Breast epithelium (tissue), 3 donors: ENCODE results near the gene SKOR1.

ENCODE experiments used
- CTCF ChIP-seq, 3 donors: fragments of 450-650 bp; IDR thresholded peaks; one replicate each; pipeline ENCODE4 v1.5.1; 2016 to 2017; ENCODE audit warnings: antibody characterized with exemption in 3 of 3, mild to moderate bottlenecking in 3 of 3, moderate library complexity in 3 of 3
- POLR2A ChIP-seq: fragments of 450-650 bp; IDR thresholded peaks from one replicate; pipeline ENCODE4 v1.6.1; 2016; ENCODE audit warnings: antibody characterized with exemption, mild to moderate bottlenecking, moderate library complexity

- TF ChIP-seq CTCF (IDR thresholded peaks at IDR 0.05) (no peak), POLR2A (no peak)
Measured at GRCh38 chr15:67827562-67828277, 2.4 kb downstream of the SKOR1 start.
